RWPE2 (cell line): ENCODE data around the gene KDM4E.
"Not testable (repeated sequence)": the region's sequence is repeated elsewhere in the genome, so short reads cannot be mapped to it uniquely, and the experiment has no call there.

Experiments used
- ATAC-seq: fragments of 200-7000 bp; cut with Tn5 transposase; 3 replicates; pipeline ENCODE4 v1.9.1; 2021; ENCODE audit warnings: low read depth
- DNase-seq: peaks from one replicate; pipeline ENCODE4 v3.0.0-alpha.2; 2020; ENCODE audit warnings: low spot score
- H3K27ac ChIP-seq: fragments of 450-650 bp; 2 replicates; pipeline ENCODE4 v1.5.1; 2017; ENCODE audit warnings: mild to moderate bottlenecking; ENCODE audit not compliant: poor library complexity, severe bottlenecking
- H3K27me3 ChIP-seq: fragments of 250-450 bp; sonication (Bioruptor Pico); 2 replicates; pipeline ENCODE4 v1.5.1; 2021; ENCODE audit warnings: mild to moderate bottlenecking, moderate library complexity; ENCODE audit not compliant: insufficient read depth, poor library complexity, severe bottlenecking
- H3K36me3 ChIP-seq: fragments of 250-450 bp; sonication (Bioruptor Pico); 2 replicates; pipeline ENCODE4 v1.5.1; 2020; ENCODE audit warnings: low read depth, mild to moderate bottlenecking, moderate library complexity
- H3K4me1 ChIP-seq: fragments of 250-450 bp; sonication (Bioruptor Pico); 2 replicates; pipeline ENCODE4 v1.5.1; 2021; ENCODE audit warnings: mild to moderate bottlenecking, moderate library complexity; ENCODE audit not compliant: insufficient read depth, poor library complexity, severe bottlenecking
- H3K4me3 ChIP-seq: fragments of 250-450 bp; sonication (Bioruptor Pico); 2 replicates; pipeline ENCODE4 v1.5.1; 2021; ENCODE audit warnings: mild to moderate bottlenecking, moderate library complexity; ENCODE audit not compliant: severe bottlenecking
- H3K9me3 ChIP-seq: fragments of 250-450 bp; sonication (Bioruptor Pico); 2 replicates; pipeline ENCODE4 v1.5.1; 2021; ENCODE audit warnings: mild to moderate bottlenecking, moderate library complexity; ENCODE audit not compliant: severe bottlenecking
- TF ChIP-seq, protein P1 (sequence below): fragments of 450-650 bp; IDR thresholded peaks from one replicate; pipeline ENCODE4 v1.5.1; 2017; ENCODE audit warnings: mild to moderate bottlenecking, moderate library complexity; ENCODE audit not compliant: poor library complexity, severe bottlenecking

The KDM4E gene

DNA sequence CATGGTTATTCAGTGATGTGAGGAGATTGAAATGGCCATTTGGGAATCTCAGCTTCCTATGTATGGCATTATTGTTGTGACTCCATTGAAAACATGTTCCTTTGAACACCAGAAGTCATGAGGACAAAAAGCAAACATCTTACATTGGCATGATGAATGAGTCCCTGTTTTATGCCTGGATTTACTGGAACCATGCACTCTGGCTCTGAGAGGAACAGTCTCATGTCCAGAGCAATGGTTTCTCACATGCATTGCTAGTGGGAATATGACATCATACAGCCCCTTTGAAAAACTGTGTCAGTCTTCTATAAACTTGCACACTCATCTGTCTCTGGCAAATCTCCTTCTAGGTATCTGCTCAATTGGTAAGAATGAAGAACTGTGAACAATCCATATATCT lies 20.8 kb downstream of the KDM4E start:
- H3K27ac ChIP-seq = no peak overlapping the region
- H3K4me3 ChIP-seq = no peak overlapping the region
- H3K27me3 ChIP-seq = peaks cover 2% of the 10 kb centered on the region
- no peak for DNase-seq
- ATAC-seq = no peak
- H3K4me1 ChIP-seq = no peaks in the 10 kb centered on the region
- H3K9me3 ChIP-seq = no peaks in the 10 kb centered on the region
- TF ChIP-seq, protein P1, sequence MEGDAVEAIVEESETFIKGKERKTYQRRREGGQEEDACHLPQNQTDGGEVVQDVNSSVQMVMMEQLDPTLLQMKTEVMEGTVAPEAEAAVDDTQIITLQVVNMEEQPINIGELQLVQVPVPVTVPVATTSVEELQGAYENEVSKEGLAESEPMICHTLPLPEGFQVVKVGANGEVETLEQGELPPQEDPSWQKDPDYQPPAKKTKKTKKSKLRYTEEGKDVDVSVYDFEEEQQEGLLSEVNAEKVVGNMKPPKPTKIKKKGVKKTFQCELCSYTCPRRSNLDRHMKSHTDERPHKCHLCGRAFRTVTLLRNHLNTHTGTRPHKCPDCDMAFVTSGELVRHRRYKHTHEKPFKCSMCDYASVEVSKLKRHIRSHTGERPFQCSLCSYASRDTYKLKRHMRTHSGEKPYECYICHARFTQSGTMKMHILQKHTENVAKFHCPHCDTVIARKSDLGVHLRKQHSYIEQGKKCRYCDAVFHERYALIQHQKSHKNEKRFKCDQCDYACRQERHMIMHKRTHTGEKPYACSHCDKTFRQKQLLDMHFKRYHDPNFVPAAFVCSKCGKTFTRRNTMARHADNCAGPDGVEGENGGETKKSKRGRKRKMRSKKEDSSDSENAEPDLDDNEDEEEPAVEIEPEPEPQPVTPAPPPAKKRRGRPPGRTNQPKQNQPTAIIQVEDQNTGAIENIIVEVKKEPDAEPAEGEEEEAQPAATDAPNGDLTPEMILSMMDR = no peak
- H3K36me3 ChIP-seq = no peaks in the 10 kb centered on the region

DNA sequence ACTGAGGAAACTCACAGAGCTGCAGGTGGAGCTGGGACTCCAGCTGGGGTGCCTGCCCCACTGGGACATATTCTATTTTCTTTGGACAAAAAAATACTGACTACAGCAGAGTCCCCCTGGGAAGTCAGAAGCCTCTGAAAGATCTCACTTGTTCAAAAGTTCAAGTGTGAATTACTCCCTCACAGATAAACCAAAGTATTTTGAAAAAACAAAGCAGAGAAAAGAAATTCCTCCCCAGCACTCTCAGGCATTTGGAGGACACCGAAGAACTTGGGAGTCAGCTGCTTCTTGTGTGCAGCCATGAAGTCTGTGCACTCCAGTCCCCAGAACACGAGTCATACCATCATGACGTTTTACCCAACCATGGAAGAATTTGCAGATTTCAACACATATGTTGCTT lies 24.1 kb downstream of the KDM4E start, which contains the start of gene KDM4F:
Gene KDM4F (plus strand): TSS at position 301 of the 400 bp plus-strand sequence.
- H3K4me1 ChIP-seq, H3K27ac ChIP-seq, DNase-seq, H3K27me3 ChIP-seq, H3K36me3 ChIP-seq, H3K4me3 ChIP-seq, ATAC-seq, H3K9me3 ChIP-seq: not testable (repeated sequence)

DNA sequence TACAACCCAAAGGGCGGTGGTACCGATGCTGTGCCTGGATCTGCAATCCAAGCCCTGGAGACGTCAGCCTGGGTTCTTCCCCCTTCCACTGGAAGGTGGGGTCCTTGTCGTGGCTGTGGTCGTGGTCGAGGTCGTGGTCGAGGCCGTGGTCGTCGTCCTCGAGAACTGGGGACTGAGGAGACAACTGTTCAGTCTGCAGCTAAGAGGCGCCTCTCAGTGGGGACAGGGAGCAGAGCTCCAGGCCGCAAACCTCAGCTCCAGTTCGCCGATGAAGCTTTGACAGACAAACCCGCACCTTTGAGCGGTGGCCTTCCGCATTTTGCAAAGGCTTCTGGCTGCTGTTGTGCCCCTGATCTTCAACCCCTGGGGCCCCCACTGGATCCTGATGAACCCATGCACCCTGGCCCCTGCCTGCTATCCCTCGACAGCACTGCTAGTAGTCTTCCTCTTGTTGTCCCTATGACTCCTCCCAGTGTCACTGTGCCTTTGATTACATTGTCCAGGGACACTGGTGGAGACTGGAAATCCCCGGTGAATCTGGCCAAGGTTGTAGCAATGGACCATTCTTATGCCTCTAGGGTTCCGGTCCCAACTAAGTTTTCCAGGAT lies 25.6 kb downstream of the KDM4E start:
- no peak for DNase-seq
- ATAC-seq = no peak
- TF ChIP-seq, protein P1 = no peak
- Histone ChIP-seq H3K27ac (no peak overlapping the region), H3K4me3 (no peak overlapping the region), H3K9me3 (no peaks in the 10 kb centered on the region), H3K4me1 (no peaks in the 10 kb centered on the region), H3K36me3 (no peaks in the 10 kb centered on the region), H3K27me3 (peaks cover 2% of the 10 kb centered on the region)

DNA sequence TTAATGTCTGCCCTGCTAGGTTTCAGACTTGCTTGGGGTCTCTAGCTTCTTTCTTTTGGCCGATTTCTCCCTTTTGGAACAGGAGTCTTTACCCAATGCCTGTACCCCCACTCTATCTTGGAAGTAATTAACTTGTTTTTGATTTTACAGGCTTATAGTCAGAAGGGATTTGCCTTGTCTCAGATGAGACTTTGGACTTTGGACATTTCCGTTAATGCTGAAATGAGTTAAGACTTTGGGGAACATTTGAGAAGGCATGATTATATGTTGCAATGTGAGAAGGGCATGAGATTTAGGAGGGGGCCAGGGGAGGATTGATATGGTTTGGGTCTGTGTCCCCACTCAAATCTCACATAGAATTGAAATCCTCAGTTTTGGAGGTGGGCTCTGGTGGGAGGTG lies 29.3 kb downstream of the KDM4E start:
- Histone ChIP-seq H3K36me3 (no peaks in the 10 kb centered on the region), H3K27ac (no peak overlapping the region), H3K27me3 (no peaks in the 10 kb centered on the region), H3K4me1 (no peaks in the 10 kb centered on the region), H3K9me3 (no peaks in the 10 kb centered on the region), H3K4me3 (no peak overlapping the region)
- no peak for ATAC-seq
- no peak for DNase-seq
- TF ChIP-seq, protein P1 = no peak

DNA sequence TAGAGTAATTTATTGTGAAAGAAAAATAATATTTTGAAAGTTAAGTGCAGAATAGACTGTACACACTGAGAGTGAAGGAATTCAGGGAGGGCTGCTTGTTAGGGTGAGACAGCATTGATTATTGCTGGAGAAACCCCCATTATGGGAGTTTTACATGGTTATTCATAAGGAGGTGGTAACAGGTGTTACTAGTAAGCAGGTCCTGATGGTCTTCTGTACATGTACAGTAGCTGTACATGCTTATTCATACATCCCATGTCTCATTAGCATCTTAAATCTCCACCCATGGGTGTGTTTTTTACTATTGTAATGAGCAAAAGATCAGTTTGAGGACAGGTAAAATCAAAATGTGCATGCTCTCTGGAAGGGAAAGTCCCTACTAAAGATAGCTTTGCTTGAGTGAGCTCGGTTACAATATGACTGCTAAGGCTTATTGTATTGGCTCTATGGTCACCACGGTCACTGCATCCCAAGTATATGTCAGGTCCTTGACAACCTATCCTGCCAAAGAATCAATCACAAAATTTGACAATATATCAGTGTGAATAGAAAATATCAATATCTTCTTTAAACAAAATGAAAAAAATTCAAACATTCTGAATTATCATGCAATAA lies 30.3 kb downstream of the KDM4E start:
- DNase-seq = no peak
- TF ChIP-seq, protein P1 = no peak
- no peak overlapping the region for H3K27ac ChIP-seq
- no peak for ATAC-seq
- no peak overlapping the region for H3K4me3 ChIP-seq
- no peaks in the 10 kb centered on the region for H3K4me1 ChIP-seq
- H3K36me3 ChIP-seq = no peaks in the 10 kb centered on the region
- no peaks in the 10 kb centered on the region for H3K9me3 ChIP-seq
- H3K27me3 ChIP-seq = no peaks in the 10 kb centered on the region
